HepG2 (cell line): Measurements from ENCODE around the gene SERPINI1. TPM values are rescaled to one million over a fixed set of nuclear protein-coding genes. Genes with fewer than 3 reads are reported as not detected.

Experiments used
- ATAC-seq: fragments of 200-7000 bp; cut with Tn5 transposase; 3 replicates; pipeline ENCODE4 v1.9.1; 2020; ENCODE audit warnings: mild to moderate bottlenecking, moderate library complexity
- BruUV-seq: library from RNA; stranded (reverse); fragments of 400-500 nt; replicated peaks from 2 replicates; lab custom pipeline; 2021; lab: Mats Ljungman, UMichigan
- CTCF ChIA-PET: fragments of 300-600 bp; formaldehyde crosslinking; extraction: SDS; loops from one replicate; lab custom pipeline; 2021; ENCODE audit warnings: low total read pairs, inconsistent platforms, low intra/inter-chr PET ratio; lab: Yijun Ruan, JAX
- POLR2A ChIA-PET: fragments of 350-600 bp; sonication (Branson Sonifier 250); formaldehyde crosslinking; loops from one replicate; lab custom pipeline; 2020; ENCODE audit warnings: antibody characterized with exemption, inconsistent platforms; lab: Yijun Ruan, JAX
- DNase-seq: peaks from one replicate; pipeline ENCODE4 v3.0.0-alpha.2; 2015; ENCODE audit warnings: low spot score
- FAIRE-seq: peaks from 3 replicates; lab custom pipeline; 2011; peaks lifted over from hg19 to GRCh38; lab: Jason Lieb, UNC
- H2AFZ ChIP-seq: one replicate; pipeline ENCODE4 v1.6.1; 2011; ENCODE audit warnings: low read length, inconsistent platforms
- H3K27ac ChIP-seq: fragments of 300-600 bp; 3 replicates; pipeline ENCODE4 v1.8.0; 2011; ENCODE audit warnings: mixed run types, mild to moderate bottlenecking, mixed read lengths, low read length, inconsistent platforms; ENCODE audit not compliant: insufficient read depth; ENCODE audit errors: extremely low read length
- H3K27me3 ChIP-seq, 2 experiments: fragments of 200-600 bp in 1 of 2; 2 replicates in 1 of 2; 3 replicates in 1 of 2; pipeline versions ENCODE4 v1.6.0 to v1.8.0; 2011; ENCODE audit warnings: low read length in 2 of 2, mild to moderate bottlenecking in 2 of 2, moderate library complexity in 2 of 2, inconsistent platforms in 1 of 2; ENCODE audit not compliant: insufficient read depth in 2 of 2, control insufficient read depth in 1 of 2
- H3K36me3 ChIP-seq, 2 experiments: fragments of 200-600 bp in 1 of 2; replicated peaks in 1 of 2; 2 replicates in 1 of 2; 3 replicates in 1 of 2; pipeline versions ENCODE4 v1.5.1 to v1.8.0; 2011; ENCODE audit warnings: low read length in 2 of 2, inconsistent platforms in 1 of 2; ENCODE audit not compliant: insufficient read depth in 2 of 2, control insufficient read depth in 1 of 2
- H3K4me1 ChIP-seq: 2 replicates; pipeline ENCODE4 v1.5.1; 2012; ENCODE audit warnings: low read length, inconsistent platforms; ENCODE audit not compliant: insufficient read depth
- H3K4me2 ChIP-seq: 2 replicates; pipeline ENCODE4 v1.6.0; 2011; ENCODE audit warnings: low read depth, low read length, inconsistent platforms
- H3K4me3 ChIP-seq, 3 experiments: fragments of 200-600 bp in 1 of 3; sonication (generic), shearing (Covaris generic) in 1 of 3; replicated peaks in 1 of 3; 2 replicates each; pipeline ENCODE4 v1.5.1; 2011 to 2016; ENCODE audit warnings: low read length in 3 of 3, inconsistent platforms in 2 of 3, low read depth in 2 of 3, mild to moderate bottlenecking in 2 of 3, control low read depth in 1 of 3, mixed read lengths in 1 of 3; ENCODE audit not compliant: insufficient read depth in 1 of 3
- H3K79me2 ChIP-seq: one replicate; pipeline ENCODE4 v1.6.1; 2011; ENCODE audit warnings: low read length, inconsistent platforms; ENCODE audit not compliant: insufficient read depth
- H3K9ac ChIP-seq: 2 replicates; pipeline ENCODE4 v1.6.0; 2011; ENCODE audit warnings: mild to moderate bottlenecking, low read depth, low read length, inconsistent platforms; ENCODE audit not compliant: insufficient read depth
- H3K9me3 ChIP-seq: 2 replicates; pipeline ENCODE4 v1.5.1; 2012; ENCODE audit warnings: mild to moderate bottlenecking, low read length
- H4K20me1 ChIP-seq: 2 replicates; pipeline ENCODE4 v1.6.0; 2011; ENCODE audit warnings: inconsistent platforms, mild to moderate bottlenecking, low read length, moderate library complexity; ENCODE audit not compliant: insufficient read depth
- BCL6 ChIP-seq: IDR thresholded peaks from 2 replicates; pipeline ENCODE4 v1.6.1; 2016; ENCODE audit warnings: missing genetic modification reagents, missing compliant biosample characterization
- MZF1 ChIP-seq: sonication (generic); formaldehyde crosslinking; IDR thresholded peaks from 2 replicates; pipeline ENCODE4 v1.8.1; 2023; ENCODE audit warnings: mild to moderate bottlenecking, missing genetic modification reagents, borderline replicate concordance
- PHF20 ChIP-seq: sonication (generic); formaldehyde crosslinking; IDR thresholded peaks from 2 replicates; pipeline ENCODE4 v1.5.0; 2020; ENCODE audit warnings: mild to moderate bottlenecking, missing genetic modification reagents
- SMAD3 ChIP-seq: sonication (generic); formaldehyde crosslinking; IDR thresholded peaks from 2 replicates; pipeline ENCODE4 v1.4.0; 2020; ENCODE audit warnings: missing genetic modification reagents
- ZFP36L1 ChIP-seq: sonication (generic); formaldehyde crosslinking; IDR thresholded peaks from 2 replicates; pipeline ENCODE4 v1.8.0; 2022; ENCODE audit warnings: mild to moderate bottlenecking, missing genetic modification reagents, moderate library complexity
- ZNF549 ChIP-seq: sonication (generic); formaldehyde crosslinking; IDR thresholded peaks from 2 replicates; pipeline ENCODE4 v1.5.0; 2020; ENCODE audit warnings: missing genetic modification reagents
- WGBS: methylation state at CpG from one replicate; pipeline ENCODE4 v1.1.6; 2017; ENCODE audit warnings: low lambda C conversion rate; 5-methylcytosine and 5-hydroxymethylcytosine counted together
- in situ Hi-C: cut with HindIII; loops from 2 replicates; pipeline ENCODE4 v1.10.0; 2017; ENCODE audit warnings: low pct_unique_long_range_greater_than_20kb; ENCODE audit not compliant: extremely low pct_ligation_motif_present
- intact Hi-C: fragments of 100-400 bp; cut with micrococcal nuclease; formaldehyde crosslinking; loops from one replicate; pipeline ENCODE4 v1.10.0; 2022; ENCODE audit not compliant: unreplicated experiment
- polyA plus RNA-seq, 8 experiments: library from polyadenylated mRNA; depleted of rRNA in 3 of 8; stranded (reverse) in 7 of 8; unstranded in 1 of 8; fragments of >200 nt; fragmentation: Illumina TruSeq in 4 of 8; extraction: Trizol in 4 of 8; gene quantifications; 2 replicates each; pipeline versions ENCODE4 v1.2.1 to v1.2.3, GENCODE V29; 2011 to 2016; ENCODE audit warnings: low read depth in 4 of 8, missing spikeins in 1 of 8, mixed read lengths in 1 of 8; ENCODE audit not compliant: insufficient read depth in 1 of 8
- total RNA-seq, 5 experiments: library from RNA; depleted of rRNA; stranded (reverse); fragments of >200 nt; fragmentation: Illumina TruSeq; extraction: Trizol; gene quantifications; 2 replicates each; pipeline ENCODE4 v1.2.3, GENCODE V29; 2016; ENCODE audit warnings: low read depth in 1 of 5
- TF ChIP-seq, protein P1 (sequence below): sonication (generic); formaldehyde crosslinking; IDR thresholded peaks from 2 replicates; pipeline ENCODE4 v1.4.0; 2020; ENCODE audit warnings: missing genetic modification reagents; ENCODE audit errors: not compliant biosample characterization
- TF ChIP-seq, protein P2 (sequence below): sonication (generic); formaldehyde crosslinking; IDR thresholded peaks from 2 replicates; pipeline ENCODE4 v1.5.0; 2020; ENCODE audit warnings: mild to moderate bottlenecking, missing genetic modification reagents
- TF ChIP-seq, protein P3 (sequence below): sonication (generic); formaldehyde crosslinking; IDR thresholded peaks from 2 replicates; pipeline ENCODE4 v1.4.0; 2020; ENCODE audit warnings: missing genetic modification reagents, borderline replicate concordance
- TF ChIP-seq, protein P4 (sequence below): IDR thresholded peaks from 2 replicates; pipeline ENCODE4 v1.6.1; 2016
- TF ChIP-seq, protein P5 (sequence below): sonication (generic); formaldehyde crosslinking; IDR thresholded peaks from 2 replicates; pipeline ENCODE4 v1.4.0; 2020; ENCODE audit warnings: mild to moderate bottlenecking, missing genetic modification reagents

The SERPINI1 gene
- total and polyA plus RNA-seq, 2 of the 13 experiments (the other 11 are each of a cell fraction or from before 2014, with no cell fraction given): 14.7 to 58.0 TPM

DNA sequence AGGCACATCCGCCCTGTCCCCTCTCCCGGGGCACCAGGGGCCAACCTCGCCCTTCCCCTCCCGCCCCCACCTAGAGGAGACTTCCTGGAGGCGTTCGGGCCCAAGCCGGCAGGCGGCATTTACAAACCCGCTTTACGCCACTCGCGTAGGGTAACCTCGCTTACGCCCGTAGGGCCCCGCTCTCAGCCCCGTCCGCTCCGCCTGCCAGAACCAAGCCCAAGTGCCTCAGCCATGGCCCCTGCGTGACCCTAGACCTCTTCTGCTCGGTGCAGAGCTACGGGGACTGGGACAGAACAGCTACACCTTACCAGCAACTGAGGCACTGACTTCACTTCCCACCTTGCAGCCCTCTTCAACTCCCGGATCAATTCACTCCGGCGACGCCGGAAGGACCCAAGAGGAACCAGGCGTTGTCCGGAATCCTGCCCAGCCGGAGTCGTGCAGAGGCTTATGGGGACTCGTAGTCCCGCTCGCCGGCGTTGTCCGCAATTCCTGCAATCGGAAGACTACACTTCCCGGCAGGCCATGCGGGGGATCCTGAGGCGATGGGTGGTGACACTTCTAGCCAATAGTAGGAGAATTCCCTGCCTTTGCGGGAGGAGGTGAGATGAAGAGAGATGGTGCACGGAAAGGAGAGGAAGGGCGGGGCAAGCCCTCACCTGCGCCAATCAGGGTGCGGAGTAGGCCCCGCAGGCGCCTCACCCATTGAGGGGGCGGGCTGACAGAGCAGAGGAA lies 856 bp upstream of the SERPINI1 start, which contains the start of gene PDCD10 (continued):
- 0 out of 2 replicates have a peak, but pooled peaks have one; percentile 62 for TF ChIP-seq ZFP36L1 (CRISPR knock-in tag)

DNA sequence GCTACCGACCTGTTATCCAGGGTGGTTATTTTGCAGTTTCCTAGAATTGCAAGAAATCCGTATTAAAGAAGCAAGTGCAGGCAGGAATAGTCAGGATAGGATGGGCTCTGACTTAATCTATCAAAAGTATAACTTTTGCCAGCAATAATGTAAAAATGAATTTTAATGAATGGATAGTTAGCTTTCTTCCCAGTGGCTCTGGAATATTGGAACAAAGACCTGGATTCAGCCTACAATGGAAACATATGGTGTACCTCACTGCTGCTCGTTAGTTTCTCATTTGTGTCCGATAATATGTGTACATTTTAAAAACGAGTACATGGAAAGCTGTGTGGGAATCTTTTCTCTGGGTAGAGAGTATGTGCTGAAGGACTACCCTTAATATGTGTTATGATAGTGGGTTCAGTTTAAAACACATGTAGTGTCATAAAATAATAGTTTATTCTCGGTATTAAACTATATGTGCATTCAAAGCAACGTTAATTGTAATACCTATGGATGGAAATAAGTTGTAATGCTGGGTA lies 805 bp downstream of the SERPINI1 start:
- POLR2A ChIA-PET: interaction anchor here (1.4 kb wide), 1 partner anchor 26 kb away, joined by 4 read pairs; no protein-coding TSS in a partner anchor
- TF ChIP-seq, protein P1, sequence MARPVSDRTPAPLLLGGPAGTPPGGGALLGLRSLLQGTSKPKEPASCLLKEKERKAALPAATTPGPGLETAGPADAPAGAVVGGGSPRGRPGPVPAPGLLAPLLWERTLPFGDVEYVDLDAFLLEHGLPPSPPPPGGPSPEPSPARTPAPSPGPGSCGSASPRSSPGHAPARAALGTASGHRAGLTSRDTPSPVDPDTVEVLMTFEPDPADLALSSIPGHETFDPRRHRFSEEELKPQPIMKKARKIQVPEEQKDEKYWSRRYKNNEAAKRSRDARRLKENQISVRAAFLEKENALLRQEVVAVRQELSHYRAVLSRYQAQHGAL: no peak
- TF ChIP-seq, protein P2, sequence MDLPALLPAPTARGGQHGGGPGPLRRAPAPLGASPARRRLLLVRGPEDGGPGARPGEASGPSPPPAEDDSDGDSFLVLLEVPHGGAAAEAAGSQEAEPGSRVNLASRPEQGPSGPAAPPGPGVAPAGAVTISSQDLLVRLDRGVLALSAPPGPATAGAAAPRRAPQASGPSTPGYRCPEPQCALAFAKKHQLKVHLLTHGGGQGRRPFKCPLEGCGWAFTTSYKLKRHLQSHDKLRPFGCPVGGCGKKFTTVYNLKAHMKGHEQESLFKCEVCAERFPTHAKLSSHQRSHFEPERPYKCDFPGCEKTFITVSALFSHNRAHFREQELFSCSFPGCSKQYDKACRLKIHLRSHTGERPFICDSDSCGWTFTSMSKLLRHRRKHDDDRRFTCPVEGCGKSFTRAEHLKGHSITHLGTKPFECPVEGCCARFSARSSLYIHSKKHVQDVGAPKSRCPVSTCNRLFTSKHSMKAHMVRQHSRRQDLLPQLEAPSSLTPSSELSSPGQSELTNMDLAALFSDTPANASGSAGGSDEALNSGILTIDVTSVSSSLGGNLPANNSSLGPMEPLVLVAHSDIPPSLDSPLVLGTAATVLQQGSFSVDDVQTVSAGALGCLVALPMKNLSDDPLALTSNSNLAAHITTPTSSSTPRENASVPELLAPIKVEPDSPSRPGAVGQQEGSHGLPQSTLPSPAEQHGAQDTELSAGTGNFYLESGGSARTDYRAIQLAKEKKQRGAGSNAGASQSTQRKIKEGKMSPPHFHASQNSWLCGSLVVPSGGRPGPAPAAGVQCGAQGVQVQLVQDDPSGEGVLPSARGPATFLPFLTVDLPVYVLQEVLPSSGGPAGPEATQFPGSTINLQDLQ (CRISPR knock-in tag): no peak
- TF ChIP-seq, protein P3, sequence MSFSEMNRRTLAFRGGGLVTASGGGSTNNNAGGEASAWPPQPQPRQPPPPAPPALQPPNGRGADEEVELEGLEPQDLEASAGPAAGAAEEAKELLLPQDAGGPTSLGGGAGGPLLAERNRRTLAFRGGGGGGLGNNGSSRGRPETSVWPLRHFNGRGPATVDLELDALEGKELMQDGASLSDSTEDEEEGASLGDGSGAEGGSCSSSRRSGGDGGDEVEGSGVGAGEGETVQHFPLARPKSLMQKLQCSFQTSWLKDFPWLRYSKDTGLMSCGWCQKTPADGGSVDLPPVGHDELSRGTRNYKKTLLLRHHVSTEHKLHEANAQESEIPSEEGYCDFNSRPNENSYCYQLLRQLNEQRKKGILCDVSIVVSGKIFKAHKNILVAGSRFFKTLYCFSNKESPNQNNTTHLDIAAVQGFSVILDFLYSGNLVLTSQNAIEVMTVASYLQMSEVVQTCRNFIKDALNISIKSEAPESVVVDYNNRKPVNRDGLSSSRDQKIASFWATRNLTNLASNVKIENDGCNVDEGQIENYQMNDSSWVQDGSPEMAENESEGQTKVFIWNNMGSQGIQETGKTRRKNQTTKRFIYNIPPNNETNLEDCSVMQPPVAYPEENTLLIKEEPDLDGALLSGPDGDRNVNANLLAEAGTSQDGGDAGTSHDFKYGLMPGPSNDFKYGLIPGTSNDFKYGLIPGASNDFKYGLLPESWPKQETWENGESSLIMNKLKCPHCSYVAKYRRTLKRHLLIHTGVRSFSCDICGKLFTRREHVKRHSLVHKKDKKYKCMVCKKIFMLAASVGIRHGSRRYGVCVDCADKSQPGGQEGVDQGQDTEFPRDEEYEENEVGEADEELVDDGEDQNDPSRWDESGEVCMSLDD (CRISPR knock-in tag): no peak
- TF ChIP-seq, protein P4, sequence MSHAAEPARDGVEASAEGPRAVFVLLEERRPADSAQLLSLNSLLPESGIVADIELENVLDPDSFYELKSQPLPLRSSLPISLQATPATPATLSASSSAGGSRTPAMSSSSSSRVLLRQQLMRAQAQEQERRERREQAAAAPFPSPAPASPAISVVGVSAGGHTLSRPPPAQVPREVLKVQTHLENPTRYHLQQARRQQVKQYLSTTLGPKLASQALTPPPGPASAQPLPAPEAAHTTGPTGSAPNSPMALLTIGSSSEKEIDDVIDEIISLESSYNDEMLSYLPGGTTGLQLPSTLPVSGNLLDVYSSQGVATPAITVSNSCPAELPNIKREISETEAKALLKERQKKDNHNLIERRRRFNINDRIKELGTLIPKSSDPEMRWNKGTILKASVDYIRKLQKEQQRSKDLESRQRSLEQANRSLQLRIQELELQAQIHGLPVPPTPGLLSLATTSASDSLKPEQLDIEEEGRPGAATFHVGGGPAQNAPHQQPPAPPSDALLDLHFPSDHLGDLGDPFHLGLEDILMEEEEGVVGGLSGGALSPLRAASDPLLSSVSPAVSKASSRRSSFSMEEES: no peak
- TF ChIP-seq MZF1 (CRISPR knock-in tag) (no peak), BCL6 (CRISPR knock-in tag) (no peak), PHF20 (CRISPR knock-in tag) (no peak), ZNF549 (CRISPR knock-in tag) (no peak), SMAD3 (CRISPR knock-in tag) (no peak)
- TF ChIP-seq, protein P5, sequence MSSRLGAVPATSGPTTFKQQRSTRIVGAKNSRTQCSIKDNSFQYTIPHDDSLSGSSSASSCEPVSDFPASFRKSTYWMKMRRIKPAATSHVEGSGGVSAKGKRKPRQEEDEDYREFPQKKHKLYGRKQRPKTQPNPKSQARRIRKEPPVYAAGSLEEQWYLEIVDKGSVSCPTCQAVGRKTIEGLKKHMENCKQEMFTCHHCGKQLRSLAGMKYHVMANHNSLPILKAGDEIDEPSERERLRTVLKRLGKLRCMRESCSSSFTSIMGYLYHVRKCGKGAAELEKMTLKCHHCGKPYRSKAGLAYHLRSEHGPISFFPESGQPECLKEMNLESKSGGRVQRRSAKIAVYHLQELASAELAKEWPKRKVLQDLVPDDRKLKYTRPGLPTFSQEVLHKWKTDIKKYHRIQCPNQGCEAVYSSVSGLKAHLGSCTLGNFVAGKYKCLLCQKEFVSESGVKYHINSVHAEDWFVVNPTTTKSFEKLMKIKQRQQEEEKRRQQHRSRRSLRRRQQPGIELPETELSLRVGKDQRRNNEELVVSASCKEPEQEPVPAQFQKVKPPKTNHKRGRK: no peak

More for the DNA sequence above, 805 bp downstream of the SERPINI1 start:
- Histone ChIP-seq H3K4me1 (peaks cover 70% of the 10 kb centered on the region), H3K27ac (peak overlapping the region; percentile 76), H2AFZ (peak overlapping the region; percentile 88), H3K9me3 (no peaks in the 10 kb centered on the region), H3K9ac (peak overlapping the region; percentile 66), H3K4me2 (peak overlapping the region; percentile 76), H3K36me3 (no peaks in the 10 kb centered on the region), H3K4me3 (peak overlapping the region; percentile 94 to 98 (median 98)), H4K20me1 (peaks cover 13% of the 10 kb centered on the region), H3K27me3 (peaks cover 0 to 4% of the 10 kb centered on the region in 2 experiments; a peak in 1 of 5 replicates), H3K79me2 (peaks cover 54% of the 10 kb centered on the region)
- intact Hi-C loops: loop anchor here (5.0 to 10.0 kb wide), 2 partner anchors 39 to 358 kb away; partner anchors contain the start of gene GOLIM4
- DNase-seq (no peak), ATAC-seq (no peak), FAIRE-seq (no peak)
- in situ Hi-C loops: no loop called here
- CTCF ChIA-PET: no interaction called here
- BruUV-seq: no TSS peak
- 2% methylated on average over 7 of the region's 7 CpGs for WGBS
